ENCODE data around the gene TAB2. TPM values are rescaled to one million over a fixed set of nuclear protein-coding genes. Genes with fewer than 3 reads are reported as not detected.

TAB2 gene
- total RNA-seq, 2 donors from 2014 or later: 52.3 to 73.2 TPM

GRCh38 chr6:149359440-149359839 lies 41.9 kb downstream of the TAB2 start:
- DNase-seq (ENCODE audit: low spot score): no peak
- intact Hi-C loops (cut with DNase I): no loop called here

- intact Hi-C loops (cut with DNase I): no loop called here
- DNase-seq (ENCODE audit: low spot score): no peak
These were observed 43.0 kb downstream of the TAB2 start for GRCh38 chr6:149360536-149360935.

GRCh38 chr6:149362289-149362688 lies 44.8 kb downstream of the TAB2 start:
- intact Hi-C loops (cut with DNase I): loop anchor here in 1 of 2 donors (2.0 kb wide), 1 partner anchor 31 kb away; no protein-coding TSS in a partner anchor
- DNase-seq (ENCODE audit: low spot score): no peak

- no peak for DNase-seq (ENCODE audit: low spot score)
- intact Hi-C loops (cut with DNase I): loop anchor here in 1 of 2 donors (2.0 kb wide), 1 partner anchor 32 kb away; no protein-coding TSS in a partner anchor
These were observed 45.6 kb downstream of the TAB2 start for GRCh38 chr6:149363154-149363553.

GRCh38 chr6:149364557-149364956 lies 47.0 kb downstream of the TAB2 start:
- intact Hi-C loops (cut with DNase I): no loop called here

GRCh38 chr6:149365197-149365596 lies 47.7 kb downstream of the TAB2 start:
- no peak for DNase-seq (ENCODE audit: low spot score)
- intact Hi-C loops (cut with DNase I): no loop called here

More at GRCh38 chr6:149364557-149364956, 47.0 kb downstream of the TAB2 start:
- no peak for DNase-seq (ENCODE audit: low spot score)

GRCh38 chr6:149366267-149366921 lies 48.9 kb downstream of the TAB2 start:
- intact Hi-C loops (cut with DNase I): no loop called here
- DNase-seq (ENCODE audit: low spot score): no peak

GRCh38 chr6:149368065-149368464 lies 50.6 kb downstream of the TAB2 start:
- intact Hi-C loops (cut with DNase I): no loop called here
- no peak for DNase-seq (ENCODE audit: low spot score)

GRCh38 chr6:149371154-149371553 lies 53.6 kb downstream of the TAB2 start:
- intact Hi-C loops (cut with DNase I): no loop called here
- DNase-seq (ENCODE audit: low spot score): no peak

- DNase-seq (ENCODE audit: low spot score): no peak
- intact Hi-C loops (cut with DNase I): no loop called here
These were observed 54.5 kb downstream of the TAB2 start for GRCh38 chr6:149372062-149372461.

- intact Hi-C loops (cut with DNase I): no loop called here
- no peak for DNase-seq (ENCODE audit: low spot score)
These were observed 56.0 kb downstream of the TAB2 start for GRCh38 chr6:149373511-149373910.

GRCh38 chr6:149379977-149380376 lies 62.5 kb downstream of the TAB2 start:
- intact Hi-C loops (cut with DNase I): no loop called here
- no peak for DNase-seq (ENCODE audit: low spot score)

- DNase-seq (ENCODE audit: low spot score): no peak
- intact Hi-C loops (cut with DNase I): no loop called here
These were observed 63.0 kb downstream of the TAB2 start for GRCh38 chr6:149380523-149380922.

- DNase-seq (ENCODE audit: low spot score): no peak
- intact Hi-C loops (cut with DNase I): no loop called here
These were observed 65.9 kb downstream of the TAB2 start for GRCh38 chr6:149383371-149383770.

- intact Hi-C loops (cut with DNase I): no loop called here
- DNase-seq (ENCODE audit: low spot score): no peak
These were observed 67.0 kb downstream of the TAB2 start for GRCh38 chr6:149384464-149384863.

- intact Hi-C loops (cut with DNase I): no loop called here
- no peak for DNase-seq (ENCODE audit: low spot score)
These were observed 68.6 kb downstream of the TAB2 start for GRCh38 chr6:149385998-149386646.

- intact Hi-C loops (cut with DNase I): no loop called here
These were observed 70.4 kb downstream of the TAB2 start for GRCh38 chr6:149387779-149388512.

GRCh38 chr6:149389509-149390297 lies 72.2 kb downstream of the TAB2 start:
- intact Hi-C loops (cut with DNase I): no loop called here
- DNase-seq (ENCODE audit: low spot score): no peak

More at GRCh38 chr6:149387779-149388512, 70.4 kb downstream of the TAB2 start:
- no peak for DNase-seq (ENCODE audit: low spot score)

GRCh38 chr6:149392093-149392492 lies 74.6 kb downstream of the TAB2 start:
- no peak for DNase-seq (ENCODE audit: low spot score)
- intact Hi-C loops (cut with DNase I): no loop called here

- no peak for DNase-seq (ENCODE audit: low spot score)
- intact Hi-C loops (cut with DNase I): no loop called here
These were observed 75.0 kb downstream of the TAB2 start for GRCh38 chr6:149392535-149392934.
